Measurements from ENCODE around the gene MAN2A1.

The MAN2A1 gene

DNA sequence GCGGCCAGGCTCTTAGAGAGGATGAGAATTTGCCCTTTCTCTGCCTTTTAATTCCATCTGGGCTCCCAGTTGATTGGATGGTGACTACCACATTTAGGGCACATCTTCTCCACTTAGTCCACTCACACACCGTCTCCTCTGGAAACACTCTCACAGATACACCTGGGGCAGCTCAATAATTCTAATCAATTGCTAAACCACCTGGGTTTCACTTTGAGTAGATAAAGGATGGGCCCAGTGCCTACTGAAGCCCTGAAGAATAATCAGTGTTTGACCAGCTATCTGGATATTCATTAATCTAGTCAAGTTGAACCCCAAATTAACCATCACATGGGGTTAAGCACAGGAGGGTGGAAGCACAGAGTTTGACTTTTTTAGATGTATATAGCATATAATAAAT is 19.1 kb downstream of the MAN2A1 start:
- no peak for DNase-seq

DNA sequence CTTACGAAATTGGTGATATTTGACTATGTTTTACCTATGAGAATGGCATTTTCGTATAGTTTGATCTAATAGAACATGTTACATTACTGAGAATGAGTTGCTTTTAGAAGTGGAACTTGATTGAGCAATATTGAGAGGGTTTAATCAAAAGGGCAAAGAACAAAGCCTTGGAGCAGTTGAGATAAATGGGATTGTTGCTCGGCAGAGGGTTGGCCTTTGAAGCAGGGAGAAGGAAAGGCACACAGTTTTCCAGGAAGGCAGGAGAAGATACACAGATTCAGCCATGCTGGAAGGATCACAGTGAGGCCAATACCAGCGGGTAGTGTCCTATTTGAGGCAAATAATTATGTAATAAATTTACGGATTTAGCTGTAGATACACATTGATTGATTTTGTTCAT is 19.5 kb downstream of the MAN2A1 start:
- no peak for DNase-seq

DNA sequence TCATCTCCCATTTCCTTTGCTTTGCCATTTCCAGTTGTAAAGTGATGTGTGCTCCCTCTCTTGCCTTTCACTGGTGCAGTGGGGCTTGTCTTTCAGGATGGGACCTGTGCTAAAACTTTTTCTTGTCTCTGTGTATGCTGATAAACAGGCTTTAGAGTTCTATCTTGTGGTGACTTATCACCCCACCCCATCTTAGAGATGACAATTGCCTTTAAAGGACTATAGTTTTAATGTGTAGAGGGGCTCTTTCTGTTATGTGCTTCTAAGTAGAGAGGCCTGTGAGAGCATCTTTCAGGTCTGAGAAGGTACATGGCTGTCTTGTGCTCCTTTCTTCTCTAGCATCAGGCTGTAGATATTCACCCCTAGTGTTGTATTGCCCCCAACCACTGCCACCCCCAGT is 21.9 kb downstream of the MAN2A1 start:
- no peak for DNase-seq

DNA sequence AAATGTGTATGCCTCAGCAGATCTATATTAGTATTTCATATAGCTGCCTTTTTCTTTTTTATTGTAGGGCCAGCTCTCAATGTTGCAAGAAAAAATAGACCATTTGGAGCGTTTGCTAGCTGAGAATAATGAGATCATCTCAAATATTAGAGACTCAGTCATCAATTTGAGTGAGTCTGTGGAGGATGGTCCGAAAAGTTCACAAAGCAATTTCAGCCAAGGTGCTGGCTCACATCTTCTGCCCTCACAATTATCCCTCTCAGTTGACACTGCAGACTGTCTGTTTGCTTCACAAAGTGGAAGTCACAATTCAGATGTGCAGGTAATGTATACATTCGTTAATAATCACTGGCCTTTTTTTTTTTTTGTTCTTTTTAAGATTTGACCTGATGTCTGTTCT is 23.7 kb downstream of the MAN2A1 start:
- no peak for DNase-seq

DNA sequence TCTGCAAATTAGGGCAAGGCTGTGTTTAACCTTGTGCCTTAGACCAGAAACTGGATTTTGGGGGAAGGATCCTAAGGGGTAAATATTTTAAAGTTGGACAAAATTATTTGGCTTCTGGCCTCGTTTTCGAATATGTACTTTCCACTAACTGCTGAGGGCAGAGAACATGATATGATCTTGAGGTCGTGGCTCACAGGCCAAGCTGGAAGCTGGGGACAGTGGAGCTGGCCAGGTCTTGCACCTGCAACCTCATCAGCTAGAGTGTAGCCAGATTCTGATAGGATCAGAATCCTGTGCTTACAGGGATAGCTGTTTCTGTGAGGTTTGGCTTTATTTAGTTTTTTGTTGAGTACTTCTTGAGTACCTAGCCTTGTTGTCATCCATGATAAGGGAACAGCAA is 24.9 kb downstream of the MAN2A1 start:
- no peak for DNase-seq

DNA sequence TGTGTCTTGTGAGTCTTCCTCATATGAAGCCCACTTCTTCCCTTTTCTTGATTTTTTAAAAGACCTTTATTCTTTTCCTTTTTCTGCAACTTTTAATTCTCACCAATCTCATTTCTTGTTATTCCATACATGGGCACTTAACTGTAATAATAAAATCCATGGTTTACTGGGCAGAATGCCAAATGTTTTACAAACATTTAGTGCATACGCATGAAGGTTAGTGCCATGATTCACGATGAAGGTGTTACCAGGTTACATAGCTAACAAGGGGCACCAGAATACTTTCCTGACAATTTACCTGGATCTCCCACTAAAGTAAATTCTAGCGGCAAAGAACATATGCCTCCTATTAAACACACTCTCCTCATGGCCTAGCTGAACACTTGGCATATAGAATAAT is 28.5 kb downstream of the MAN2A1 start:
- DNase-seq, result no peak

DNA sequence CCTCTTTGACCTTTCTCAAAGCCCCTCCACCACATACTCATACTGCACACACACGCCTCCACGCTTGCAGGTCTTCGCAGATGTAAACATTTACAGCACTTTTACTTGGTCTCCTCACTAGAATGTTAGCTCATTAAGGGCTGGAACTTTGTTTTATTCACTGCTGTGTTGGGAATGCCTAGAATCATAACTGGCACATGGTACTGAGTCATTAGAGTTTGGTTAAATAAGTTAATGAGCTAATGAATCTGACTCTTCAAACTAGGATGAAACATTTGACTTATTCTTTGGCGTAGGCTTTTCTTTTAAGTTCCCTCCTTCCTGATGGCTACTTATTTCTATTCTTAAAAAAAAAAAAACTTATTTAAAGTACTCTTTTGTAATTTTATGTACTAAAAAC is 28.9 kb downstream of the MAN2A1 start:
- no peak for DNase-seq

DNA sequence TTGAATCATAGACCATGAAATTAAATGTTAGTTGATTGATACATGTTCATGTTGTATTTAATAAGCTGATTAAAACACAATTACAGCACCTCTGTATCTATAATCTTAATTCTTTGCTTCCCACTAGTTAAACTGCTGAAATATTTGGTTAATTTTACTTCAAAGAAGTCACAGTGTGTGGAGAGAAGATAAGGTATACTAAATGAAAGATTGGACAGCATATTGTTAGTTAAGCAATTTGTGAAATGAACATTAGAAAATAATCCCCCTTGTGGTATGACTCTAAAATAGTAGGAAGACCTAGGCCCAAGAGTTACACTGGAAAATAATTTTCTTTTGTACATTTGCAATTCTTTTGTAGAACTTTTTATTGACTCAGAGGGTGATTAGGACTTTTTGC is 30.3 kb downstream of the MAN2A1 start:
- DNase-seq, result no peak

DNA sequence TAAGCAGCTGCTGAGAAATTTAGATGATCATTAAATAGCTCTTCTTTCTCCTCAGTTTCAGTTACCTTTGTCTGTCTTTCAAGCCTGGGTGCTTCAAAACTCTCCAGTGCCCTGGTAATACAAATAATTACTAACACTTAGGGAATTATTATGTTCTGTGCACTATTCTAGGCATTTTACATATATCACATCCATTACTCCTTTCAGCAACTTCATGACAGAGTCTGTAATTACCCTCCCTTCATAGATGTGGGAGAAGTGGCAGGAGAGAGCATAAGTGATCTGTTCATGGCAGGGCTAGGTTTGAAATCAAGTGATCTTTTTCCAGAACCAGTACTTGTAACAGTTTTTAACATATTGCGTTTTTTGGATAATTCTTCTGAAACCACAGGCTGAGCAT is 32.0 kb downstream of the MAN2A1 start:
- no peak for DNase-seq

DNA sequence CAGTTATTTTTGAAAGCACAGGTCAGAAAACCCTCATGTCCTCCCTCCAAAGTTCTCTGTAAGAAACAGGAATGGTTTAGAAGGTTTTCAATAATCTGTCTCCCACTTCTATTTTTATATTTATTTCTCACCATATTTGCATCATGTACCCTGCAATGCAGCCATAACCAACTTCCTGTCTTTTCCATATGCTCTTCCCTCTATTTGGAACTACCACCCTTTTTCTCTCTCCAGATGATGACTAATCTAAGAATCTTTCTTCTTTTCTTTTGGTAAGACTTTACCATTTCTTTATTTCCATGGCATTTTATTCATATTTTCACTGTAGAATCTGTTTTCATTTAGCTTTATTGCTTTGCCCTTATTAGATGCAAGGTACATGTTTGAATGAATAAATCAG is 33.9 kb downstream of the MAN2A1 start:
- no peak for DNase-seq

DNA sequence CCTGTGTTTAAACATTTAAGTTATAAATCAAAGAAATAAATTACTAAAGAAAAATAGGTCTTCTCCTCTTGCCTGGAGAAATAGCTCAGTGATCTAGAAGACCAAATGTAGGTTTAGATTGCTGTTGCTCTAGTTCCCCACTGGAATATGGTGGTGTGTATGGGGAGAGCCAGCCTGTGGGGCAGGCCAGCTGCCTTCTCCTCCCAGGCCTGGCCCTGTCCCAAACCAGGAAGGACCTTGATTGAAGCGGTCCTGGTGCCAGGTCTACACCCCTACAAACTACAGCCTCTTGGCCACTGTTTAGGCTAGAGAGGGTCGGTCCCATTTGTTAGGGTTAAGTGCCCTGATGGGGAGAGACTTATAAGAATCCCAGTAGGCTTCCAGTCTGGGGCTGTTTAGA is 35.4 kb downstream of the MAN2A1 start:
- no peak for DNase-seq

DNA sequence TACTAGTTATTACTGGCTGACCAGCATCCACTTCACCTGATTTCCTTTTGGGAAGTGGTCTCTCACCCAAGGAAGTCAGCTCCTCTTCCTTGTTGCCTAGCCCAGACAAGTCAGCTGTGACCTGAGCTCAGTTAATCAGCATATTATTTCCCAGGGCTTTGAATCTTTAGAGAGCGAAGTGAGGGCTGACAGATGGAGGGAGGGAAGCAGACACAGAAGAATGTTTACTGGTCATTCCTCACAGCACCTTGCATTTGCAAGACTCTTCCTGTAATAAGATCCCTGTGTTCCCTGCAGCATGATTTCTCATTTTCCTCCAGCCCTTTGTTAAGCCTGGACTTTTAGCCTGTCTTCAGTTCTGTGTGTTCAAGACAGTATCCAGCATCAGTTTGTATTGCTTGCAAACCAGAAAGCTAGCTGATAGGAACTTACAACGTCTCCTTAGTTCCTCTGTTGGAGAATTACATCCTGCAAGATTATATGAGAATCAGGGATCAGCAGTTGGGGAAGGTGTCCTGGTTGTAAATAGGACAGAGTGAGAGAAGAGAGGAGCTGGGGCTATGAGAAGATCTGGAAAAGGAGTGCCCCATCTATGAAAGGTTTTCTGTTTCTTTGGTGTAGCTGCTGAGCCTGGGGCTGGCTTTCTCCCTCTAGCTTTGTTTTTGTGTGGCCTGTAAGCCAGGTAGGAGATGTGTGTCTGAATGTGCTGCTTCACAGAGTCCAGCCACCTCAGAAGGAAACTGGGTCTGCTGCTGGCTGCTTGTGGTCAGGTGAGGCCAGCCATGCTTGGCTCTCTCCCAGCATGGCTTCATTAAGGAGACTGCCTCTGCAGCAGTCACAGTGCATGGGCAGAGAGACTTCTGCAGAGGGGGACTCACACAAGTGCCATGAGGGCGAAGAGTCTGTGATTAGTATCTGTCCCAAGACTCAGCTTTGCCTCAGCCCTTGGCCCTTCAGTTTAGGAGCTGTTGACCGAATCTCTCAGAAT is 50.3 kb downstream of the MAN2A1 start:
- no peak for DNase-seq

DNA sequence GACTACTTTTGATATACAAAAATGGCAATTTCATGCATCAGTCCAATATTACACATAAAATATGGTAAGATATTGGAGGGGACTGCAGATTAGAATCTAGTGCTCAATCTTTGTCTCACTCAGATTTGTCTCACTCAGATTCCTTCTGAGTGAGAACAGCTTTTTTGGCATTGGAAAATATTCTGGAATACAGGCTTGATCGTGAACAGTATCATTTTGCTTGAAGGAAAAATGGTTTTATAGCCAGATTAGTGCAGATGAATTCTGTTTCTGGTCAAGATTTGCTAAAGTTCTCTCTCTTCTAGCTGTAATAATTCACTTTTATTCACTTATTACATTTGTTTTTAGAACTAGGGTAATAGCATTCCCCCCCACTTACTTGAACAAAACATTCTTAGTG is 51.2 kb downstream of the MAN2A1 start:
- DNase-seq, result no peak

DNA sequence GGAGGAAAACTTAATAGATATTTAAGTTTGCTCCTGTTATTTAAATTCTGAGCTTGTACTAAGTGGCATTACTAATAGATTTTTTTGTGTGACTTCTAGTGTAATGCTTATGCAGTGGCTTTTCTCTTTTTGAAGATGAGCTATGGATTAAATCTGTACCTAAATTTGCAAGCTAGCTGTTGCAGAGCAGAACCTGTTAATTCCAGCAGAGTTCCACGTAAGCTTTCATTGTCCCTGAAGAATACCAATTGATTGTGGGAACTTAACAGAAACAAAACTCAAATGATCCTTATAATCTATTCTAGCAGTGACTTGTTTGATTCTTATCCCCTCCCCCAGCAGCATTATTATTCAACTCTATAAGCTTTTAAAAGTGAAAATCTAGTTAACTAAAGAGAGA is 51.7 kb downstream of the MAN2A1 start:
- no peak for DNase-seq

DNA sequence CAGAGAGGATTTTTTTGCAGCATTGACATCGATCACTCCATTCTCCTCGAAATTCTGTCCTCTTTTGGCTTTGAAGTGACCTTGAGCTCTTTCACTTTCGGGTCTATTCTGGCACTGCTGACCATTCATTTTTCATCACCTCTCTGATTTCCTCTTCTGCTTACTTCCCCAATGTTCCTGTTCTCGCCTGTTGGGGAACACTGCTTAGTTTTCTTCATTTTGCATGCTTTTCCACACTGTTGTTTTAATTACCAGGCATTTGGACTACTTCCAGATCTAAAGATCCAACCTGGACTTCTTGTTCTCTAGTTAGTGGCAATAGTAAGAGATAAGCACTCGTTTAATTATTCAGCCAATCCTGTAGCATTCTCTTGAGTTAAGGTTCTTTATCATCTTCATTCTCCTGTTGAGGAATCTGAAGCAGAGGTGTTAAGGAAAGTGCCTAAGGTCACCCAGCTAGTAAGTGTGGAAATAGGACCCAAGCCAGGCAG is 53.4 kb downstream of the MAN2A1 start:
- no peak for DNase-seq

DNA sequence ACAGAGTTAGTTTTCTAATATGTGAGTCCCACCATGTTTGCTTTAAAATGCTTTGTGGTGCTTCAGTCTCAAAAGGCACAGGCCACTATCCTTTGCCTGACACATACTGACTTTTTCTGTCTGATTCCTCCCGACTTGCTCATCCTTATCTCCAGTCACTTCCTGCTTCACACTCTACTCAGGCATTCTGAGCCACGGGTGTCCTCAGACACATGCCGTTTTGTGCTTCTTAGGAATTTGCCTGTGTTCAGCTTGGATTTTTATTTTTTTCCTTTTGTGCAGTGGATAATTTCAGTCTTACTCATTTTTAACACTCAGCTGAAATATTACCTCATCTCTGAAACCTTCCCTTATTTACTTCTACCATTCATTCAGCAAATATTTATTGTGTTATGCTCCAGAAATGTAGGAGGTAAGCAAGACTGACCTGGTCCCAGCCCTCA is 54.1 kb downstream of the MAN2A1 start:
- DNase-seq, result no peak

DNA sequence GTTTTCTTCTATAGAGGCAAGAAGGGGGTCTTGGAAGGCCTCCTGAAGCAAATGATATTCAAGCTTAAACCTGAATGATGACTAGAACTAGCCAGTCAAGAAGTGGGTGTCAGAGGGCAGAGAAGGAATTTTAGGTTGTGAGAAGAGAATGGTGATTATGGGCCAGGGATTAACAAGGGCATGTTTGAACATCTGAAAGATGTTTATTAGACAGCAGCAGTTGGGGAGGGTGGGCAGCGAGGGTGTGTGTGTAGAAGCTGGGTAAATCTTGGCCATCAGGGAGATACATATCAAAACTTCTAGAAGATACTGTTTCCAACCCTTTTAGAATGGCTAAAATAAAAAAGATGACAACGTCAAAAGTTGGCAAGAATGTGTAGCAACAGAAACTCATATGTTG is 54.5 kb downstream of the MAN2A1 start:
- no peak for DNase-seq

DNA sequence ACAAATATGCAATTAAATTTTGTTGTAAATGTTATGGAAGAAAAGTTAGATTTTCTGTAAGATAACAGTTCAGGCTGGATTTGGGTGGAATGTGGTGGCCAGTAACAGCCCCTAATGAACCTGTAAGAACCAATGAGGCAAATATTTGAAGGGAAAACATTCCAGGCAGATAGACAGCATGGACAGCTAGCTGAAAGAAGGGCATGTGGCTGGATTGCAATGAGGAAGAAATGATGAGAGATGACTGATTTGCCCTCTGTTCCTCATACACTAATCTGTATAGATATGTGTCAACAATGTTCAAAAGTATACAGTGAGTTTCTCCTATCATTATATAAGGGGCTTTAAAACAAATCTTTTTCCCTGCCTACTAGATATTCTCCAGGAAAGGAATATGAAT is 58.8 kb downstream of the MAN2A1 start:
- DNase-seq, result no peak

DNA sequence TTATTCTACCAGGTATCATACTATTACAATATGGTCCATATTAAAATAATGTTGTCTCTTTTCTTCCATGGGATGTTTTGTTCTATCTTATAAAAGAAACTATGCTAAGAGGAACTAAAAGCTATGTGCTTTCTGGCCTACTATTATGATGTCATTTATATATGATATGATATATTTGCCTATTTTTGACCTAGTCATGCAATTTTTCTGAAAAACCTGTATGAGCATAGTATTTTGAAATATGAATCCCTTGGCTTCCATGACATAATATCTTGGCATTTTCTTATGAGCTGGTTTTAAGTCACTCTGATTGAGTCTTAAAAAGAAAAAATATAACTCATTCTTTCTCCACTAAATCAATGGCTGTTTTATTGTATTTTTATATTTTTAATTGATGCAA is 60.7 kb downstream of the MAN2A1 start:
- DNase-seq, result no peak

DNA sequence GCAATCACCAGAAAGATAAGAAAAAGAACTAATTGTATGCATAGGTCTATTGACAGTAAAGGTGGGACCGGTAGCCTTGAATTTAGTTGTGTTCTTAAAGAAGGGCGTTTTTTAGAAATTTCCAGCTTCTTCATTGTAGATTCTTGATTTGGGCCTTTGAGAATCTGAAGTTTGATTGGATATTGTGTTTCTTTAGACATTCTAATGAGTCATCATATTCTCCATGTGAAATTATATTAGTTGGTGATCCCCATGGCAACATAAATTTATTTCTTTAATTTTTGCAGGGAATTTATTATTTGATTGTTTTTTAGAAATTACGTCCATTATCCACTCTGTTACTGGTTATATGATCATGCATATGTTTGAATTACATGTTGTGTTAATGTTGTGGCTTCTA is 63.6 kb downstream of the MAN2A1 start:
- DNase-seq, result no peak

DNA sequence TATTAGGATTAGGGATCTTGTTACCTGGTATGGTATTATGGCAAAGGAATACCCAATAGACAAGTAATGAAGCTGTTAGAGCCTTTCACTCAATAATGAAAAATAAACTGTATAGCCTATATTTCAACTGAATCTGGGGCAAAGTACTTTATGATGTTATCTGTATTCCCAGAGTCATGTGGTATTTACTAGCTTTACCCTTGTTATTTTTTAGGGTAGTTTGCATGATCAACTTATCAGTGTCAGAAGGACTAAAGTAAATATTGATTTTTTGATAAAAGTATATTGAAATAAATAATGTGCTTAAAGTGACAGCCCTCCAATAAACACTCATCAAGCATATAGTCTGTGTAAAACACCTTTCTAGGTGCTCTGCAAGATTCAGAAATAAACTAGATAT is 64.6 kb downstream of the MAN2A1 start:
- DNase-seq, result no peak

DNA sequence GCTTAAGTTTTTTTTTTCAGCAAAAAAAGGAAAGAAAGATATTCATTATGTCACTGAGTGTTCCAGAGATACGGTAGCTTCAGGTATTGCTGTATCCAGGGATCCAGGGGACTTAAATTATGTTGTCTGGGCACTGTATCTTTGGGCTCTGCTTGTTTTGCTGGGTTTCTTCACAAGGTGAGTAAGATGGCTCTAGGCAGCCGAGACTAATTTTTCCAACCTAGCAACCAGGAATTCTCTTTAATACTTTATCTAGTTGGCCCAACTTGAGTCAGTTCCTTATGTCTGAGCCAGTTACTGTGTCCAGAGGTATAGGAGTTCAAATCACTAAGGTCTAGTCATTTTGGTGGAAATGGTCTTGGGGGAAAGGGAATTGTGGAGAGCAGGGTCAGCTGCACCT is 66.0 kb downstream of the MAN2A1 start:
- no peak for DNase-seq

DNA sequence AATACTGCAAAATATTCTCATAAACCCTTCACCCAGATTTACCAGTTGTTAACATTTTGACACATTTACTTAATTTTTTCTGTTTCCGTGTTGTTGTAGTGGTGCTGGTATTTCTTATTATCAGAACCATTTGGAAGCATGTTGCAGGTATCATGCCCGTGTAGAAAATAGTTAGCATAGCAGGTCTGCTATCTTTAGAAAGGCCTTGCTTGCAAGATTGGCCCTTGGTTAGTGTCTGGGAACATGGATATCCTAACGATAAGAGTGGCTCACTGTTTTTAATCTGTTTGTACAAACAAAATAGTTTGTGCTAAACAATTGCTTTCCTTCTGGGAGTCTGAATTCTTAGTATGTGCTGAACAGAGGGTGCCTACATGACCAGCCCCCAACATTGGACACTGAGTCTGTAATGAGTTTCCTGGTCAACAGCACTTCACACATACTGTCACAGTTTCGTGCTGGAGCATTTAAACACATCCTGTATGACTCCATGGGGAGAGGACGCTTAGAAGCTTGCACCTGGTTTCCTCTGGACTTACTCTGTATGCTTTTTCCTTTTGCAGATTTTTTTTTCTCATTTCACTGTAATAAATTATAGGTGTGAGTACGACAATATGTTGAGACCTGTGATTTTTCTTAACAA is 66.9 kb downstream of the MAN2A1 start:
- no peak for DNase-seq

DNA sequence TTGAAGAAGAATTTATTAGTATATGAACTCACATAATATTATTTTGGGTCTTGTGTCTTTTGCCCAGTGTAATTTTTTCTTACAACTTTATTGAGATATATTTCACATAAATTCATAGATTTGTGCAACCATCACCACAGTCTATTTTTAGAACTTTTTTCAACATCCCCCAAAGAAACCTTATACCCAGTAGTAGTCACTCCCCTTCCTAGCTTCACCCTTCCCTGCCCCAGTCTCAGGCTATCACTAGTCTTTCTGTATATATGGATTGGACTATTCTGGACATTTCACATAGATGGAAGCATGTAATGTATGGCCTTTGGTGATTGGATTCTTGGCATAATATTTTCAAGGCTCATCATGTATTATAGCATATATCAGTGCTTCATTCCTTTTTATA is 67.8 kb downstream of the MAN2A1 start:
- no peak for DNase-seq

Measured in activated gamma-delta T cell treated with Interleukin-2 at 50 U/mL for 16 hours (primary cell).